Psoas muscle (tissue), 8 donors: ENCODE measurements around the gene PCK2. TPM values are rescaled to one million over a fixed set of nuclear protein-coding genes. Genes with fewer than 3 reads are reported as not detected.

Experiments used
- ATAC-seq, 4 donors: fragments of 200-7000 bp; cut with Tn5 transposase; one replicate each; pipeline ENCODE4 v1.9.1; 2020; ENCODE audit warnings: moderate library complexity in 3 of 4, mild to moderate bottlenecking in 2 of 4
- DNase-seq, 2 donors: peaks; one replicate each; pipeline ENCODE4 v3.0.0-alpha.2; 2020
- H3K27ac ChIP-seq: fragments of 200-600 bp; one replicate; pipeline ENCODE4 v1.8.0; 2022
- H3K27me3 ChIP-seq, 3 donors: fragments of 200-600 bp in 1 of 3; one replicate each; pipeline versions ENCODE4 v1.6.1 to v1.8.0; 2013 to 2022; ENCODE audit warnings: low read length in 2 of 3, mild to moderate bottlenecking in 2 of 3, moderate library complexity in 1 of 3; ENCODE audit not compliant: insufficient read depth in 3 of 3
- H3K36me3 ChIP-seq, 2 donors: fragments of 200-600 bp in 1 of 2; one replicate each; pipeline versions ENCODE4 v1.6.1 to v1.8.0; 2013 to 2022; ENCODE audit warnings: low read depth in 1 of 2, mild to moderate bottlenecking in 1 of 2, moderate library complexity in 1 of 2; ENCODE audit not compliant: insufficient read depth in 1 of 2
- H3K4me1 ChIP-seq: fragments of 200-600 bp; one replicate; pipeline ENCODE4 v1.8.0; 2022
- H3K4me3 ChIP-seq: fragments of 200-600 bp; one replicate; pipeline ENCODE4 v1.8.0; 2022; ENCODE audit warnings: mild to moderate bottlenecking
- H3K9me3 ChIP-seq: fragments of 200-600 bp; one replicate; pipeline ENCODE4 v1.8.0; 2022
- CTCF ChIP-seq: fragments of 200-600 bp; IDR thresholded peaks from one replicate; pipeline ENCODE4 v1.8.0; 2022; ENCODE audit warnings: antibody characterized with exemption
- WGBS, 3 donors: extraction: QIAGEN DNeasy Blood & Tissue Kit; methylation state at CpG; one replicate each; pipeline versions ENCODE4 v1.1.6 to v1.1.7; 2013; 5-methylcytosine and 5-hydroxymethylcytosine counted together
- intact Hi-C, 2 donors: fragments of 100-400 bp; cut with DNase I; formaldehyde crosslinking; loops; one replicate each; pipeline versions ENCODE4 v1.11.0 to v1.14.2; 2022
- polyA plus RNA-seq, 3 donors: library from polyadenylated mRNA; stranded (reverse); fragments of 200-250 nt; gene quantifications; one replicate each; pipeline ENCODE4 v1.2.3, GENCODE V29; 2013
- total RNA-seq, 4 donors: library from RNA; stranded (reverse); fragmentation: NEBNext Ultra II Directional in 2 of 4; extraction: Animal tissue kit (Norgen Biotek cat#: 25700) in 2 of 4; gene quantifications; one replicate each; pipeline versions ENCODE4 v1.2.1 to v1.2.4, GENCODE V29; 2021 to 2023
- donor health status: healthy with polysubstance abuse.
- donor health status: DM: no; HTN: no; CAD: no; lungs with moderate emphysema.
- donor health status: Bipolar disorder and iron deficiency.
- donor health status: healthy.
- donor health status: DM: yes; HTN: yes; CAD: no.
- donor health status: DM: no; HTN: no; CAD: no.
- donor health status: DM: no; HTN: no; CAD: no.
- donor health status: DM: yes; HTN: yes; CAD: no.

The PCK2 gene
- total and polyA plus RNA-seq, 7 donors: 2.0 to 4.5 (median 2.4) TPM

DNA sequence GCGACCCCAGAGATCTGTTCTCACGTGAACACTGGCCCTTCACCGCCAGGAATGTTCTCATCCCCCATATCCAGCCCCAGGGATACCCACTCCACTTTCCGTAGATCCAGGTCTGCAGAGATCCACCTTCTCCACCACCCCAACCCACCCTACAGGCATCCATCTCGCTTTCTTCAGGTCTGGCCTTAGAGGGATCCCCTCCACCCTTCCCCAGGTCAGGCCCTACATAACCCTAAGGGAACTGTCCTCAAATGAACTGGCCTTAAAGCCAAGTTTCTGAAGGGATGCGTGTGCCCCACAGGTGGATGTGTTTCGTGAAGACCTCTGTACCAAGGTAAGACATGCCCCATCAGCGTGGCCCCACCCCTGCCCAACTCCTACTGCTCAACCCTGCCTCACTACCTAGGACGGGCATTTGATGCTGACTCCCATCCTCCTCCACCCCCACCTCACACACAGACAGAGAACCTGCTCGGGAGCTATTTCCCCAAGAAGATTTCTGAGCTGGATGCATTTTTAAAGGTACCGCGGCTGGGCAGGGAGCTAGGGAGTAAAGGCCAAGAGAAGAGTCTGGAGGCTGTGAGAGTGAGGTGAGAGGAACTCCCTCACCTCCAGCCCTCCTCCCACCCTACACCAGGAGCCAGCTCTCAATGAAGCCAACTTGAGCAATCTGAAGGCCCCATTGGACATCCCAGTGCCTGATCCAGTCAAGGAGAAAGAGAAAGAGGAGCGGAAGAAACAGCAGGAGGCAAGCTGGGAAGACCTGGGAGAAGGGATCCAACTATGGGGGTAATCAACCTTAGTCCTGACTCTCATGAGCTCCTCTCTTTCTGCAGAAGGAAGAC is 42.8 kb downstream of the PCK2 start:
- H3K27ac ChIP-seq: peak overlapping the region; percentile 96
- H3K4me1 ChIP-seq: peaks cover 53% of the 10 kb centered on the region
- DNase-seq: no peak
- ATAC-seq: no peak
- H3K36me3 ChIP-seq: peaks cover 0 to 25% of the 10 kb centered on the region in 2 donors
- 30 to 38% (median 33%) methylated on average over 13 of the region's 13 CpGs for WGBS, 3 donors
- no peaks in the 10 kb centered on the region for H3K27me3 ChIP-seq
- H3K4me3 ChIP-seq: peak overlapping the region; percentile 100
- intact Hi-C loops: no loop called here
- H3K9me3 ChIP-seq: no peaks in the 10 kb centered on the region
- TF ChIP-seq CTCF: no peak

DNA sequence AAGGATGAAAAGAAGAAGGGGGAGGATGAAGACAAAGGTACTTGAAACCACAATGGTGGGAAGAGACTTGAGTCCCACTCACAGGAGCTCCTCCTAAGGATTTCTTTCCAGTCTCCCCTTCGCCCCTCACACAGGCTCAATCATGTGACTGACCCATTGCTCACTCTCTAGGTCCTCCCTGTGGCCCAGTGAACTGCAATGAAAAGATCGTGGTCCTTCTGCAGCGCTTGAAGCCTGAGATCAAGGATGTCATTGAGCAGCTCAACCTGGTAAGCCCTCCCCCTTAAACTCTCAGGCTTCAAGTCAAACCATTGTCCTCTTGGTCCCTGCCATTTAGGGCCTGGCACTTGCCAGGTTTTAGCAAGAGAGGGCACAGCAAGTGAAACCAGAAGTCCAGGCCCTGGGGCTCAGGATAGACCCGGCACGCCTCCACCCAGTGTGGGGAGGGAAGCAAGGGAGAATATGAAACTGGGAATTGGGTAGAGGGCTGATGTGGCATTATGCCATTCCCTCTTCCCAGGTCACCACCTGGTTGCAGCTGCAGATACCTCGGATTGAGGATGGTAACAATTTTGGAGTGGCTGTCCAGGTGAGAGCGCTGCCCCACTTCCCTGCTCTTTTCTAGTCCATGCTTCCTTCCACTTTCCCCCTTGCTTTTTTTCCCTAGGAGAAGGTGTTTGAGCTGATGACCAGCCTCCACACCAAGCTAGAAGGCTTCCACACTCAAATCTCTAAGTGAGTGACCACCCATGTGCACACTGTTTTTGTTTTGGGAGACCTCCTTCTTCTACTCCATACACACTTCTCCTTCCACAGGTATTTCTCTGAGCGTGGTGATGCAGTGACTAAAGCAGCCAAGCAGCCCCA is 43.7 kb downstream of the PCK2 start:
- no peaks in the 10 kb centered on the region for H3K9me3 ChIP-seq
- peak overlapping the region; percentile 100 for H3K4me3 ChIP-seq
- no peaks in the 10 kb centered on the region for H3K27me3 ChIP-seq
- DNase-seq (no peak), ATAC-seq (no peak)
- H3K4me1 ChIP-seq: peaks cover 57% of the 10 kb centered on the region
- intact Hi-C loops: no loop called here
- H3K36me3 ChIP-seq: peaks cover 0 to 25% of the 10 kb centered on the region in 2 donors
- H3K27ac ChIP-seq: peak overlapping the region; percentile 38
- WGBS, 3 donors: 74 to 92% (median 86%) methylated on average over 8 of the region's 8 CpGs
- TF ChIP-seq CTCF: no peak

DNA sequence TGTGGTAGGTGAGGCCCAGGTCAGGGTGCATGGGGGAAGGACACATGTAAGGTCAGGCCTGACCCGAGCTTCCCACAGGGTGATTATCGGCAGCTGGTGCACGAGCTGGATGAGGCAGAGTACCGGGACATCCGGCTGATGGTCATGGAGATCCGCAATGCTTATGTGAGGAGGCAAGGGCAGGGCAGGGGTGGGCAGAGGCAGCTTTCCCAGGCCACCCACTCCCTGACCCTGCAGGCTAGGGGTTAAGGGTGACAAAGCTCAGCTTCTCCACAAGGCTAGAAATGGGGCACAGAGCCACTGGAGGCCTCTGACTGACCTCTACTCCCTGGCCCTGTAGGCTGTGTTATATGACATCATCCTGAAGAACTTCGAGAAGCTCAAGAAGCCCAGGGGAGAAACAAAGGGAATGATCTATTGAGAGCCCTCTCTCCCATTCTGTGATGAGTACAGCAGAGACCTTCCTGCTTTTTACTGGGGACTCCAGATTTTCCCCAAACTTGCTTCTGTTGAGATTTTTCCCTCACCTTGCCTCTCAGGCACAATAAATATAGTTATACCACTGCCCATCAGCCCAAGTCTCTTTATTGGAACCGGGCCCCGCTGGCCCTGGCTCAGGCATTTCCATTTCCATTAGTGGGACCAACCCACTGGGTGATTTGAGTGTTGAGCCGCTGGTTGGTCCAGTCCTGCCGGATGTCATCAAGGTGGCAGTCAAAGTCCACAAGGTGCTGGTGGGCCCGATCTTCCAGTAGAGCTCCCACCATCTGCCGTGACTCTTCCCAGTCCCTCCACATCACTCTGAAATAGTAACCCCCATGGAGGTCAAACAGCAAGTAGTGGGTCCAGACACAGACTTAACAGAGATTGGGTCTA is 44.5 kb downstream of the PCK2 start:
- ATAC-seq: no peak
- WGBS, 3 donors: 57 to 69% (median 58%) methylated on average over 12 to 13 of the region's 13 CpGs
- no peaks in the 10 kb centered on the region for H3K27me3 ChIP-seq
- no peak for DNase-seq
- peaks cover 57% of the 10 kb centered on the region for H3K4me1 ChIP-seq
- peak overlapping the region; percentile 78 for H3K4me3 ChIP-seq
- H3K36me3 ChIP-seq: peaks cover 0 to 29% of the 10 kb centered on the region in 2 donors
- no peaks in the 10 kb centered on the region for H3K9me3 ChIP-seq
- H3K27ac ChIP-seq: peak overlapping the region; percentile 23
- intact Hi-C loops: no loop called here
- TF ChIP-seq CTCF: no peak

GRCh38 chr14:24139272-24139934 is 45.3 kb downstream of the PCK2 start:
- WGBS, 3 donors: 77 to 84% (median 82%) methylated on average over 9 of the region's 9 CpGs

More at GRCh38 chr14:24139272-24139934, 45.3 kb downstream of the PCK2 start:
- Histone ChIP-seq H3K9me3 (no peaks in the 10 kb centered on the region), H3K27me3 (no peaks in the 10 kb centered on the region), H3K27ac (peak overlapping the region; percentile 88), H3K36me3 (peaks cover 0 to 35% of the 10 kb centered on the region in 2 donors), H3K4me3 (peak overlapping the region; percentile 78), H3K4me1 (peaks cover 62% of the 10 kb centered on the region)
- no peak for TF ChIP-seq CTCF
- intact Hi-C loops: no loop called here
- ATAC-seq: no peak
- DNase-seq: no peak
